Upper lobe of left lung (tissue), 4 donors: Measurements from ENCODE around the gene TBX6.

Source experiments
- POLR2A ChIP-seq, 4 donors: fragments of 450-650 bp; IDR thresholded peaks; one replicate each; pipeline ENCODE4 v1.5.1; 2016 to 2017; ENCODE audit warnings: antibody characterized with exemption in 4 of 4, mild to moderate bottlenecking in 2 of 4
- TF ChIP-seq, protein P1 (sequence below), 6 experiments: fragments of 450-650 bp in 4 of 6; fragments of 200-600 bp in 2 of 6; sonication (generic) in 2 of 6; IDR thresholded peaks; one replicate each; pipeline ENCODE4 v1.5.1; 2016 to 2019; ENCODE audit warnings: antibody characterized with exemption in 6 of 6

GRCh38 chr16:30085820-30086219 is 5.9 kb downstream of the TBX6 start:
- TF ChIP-seq, protein P1, sequence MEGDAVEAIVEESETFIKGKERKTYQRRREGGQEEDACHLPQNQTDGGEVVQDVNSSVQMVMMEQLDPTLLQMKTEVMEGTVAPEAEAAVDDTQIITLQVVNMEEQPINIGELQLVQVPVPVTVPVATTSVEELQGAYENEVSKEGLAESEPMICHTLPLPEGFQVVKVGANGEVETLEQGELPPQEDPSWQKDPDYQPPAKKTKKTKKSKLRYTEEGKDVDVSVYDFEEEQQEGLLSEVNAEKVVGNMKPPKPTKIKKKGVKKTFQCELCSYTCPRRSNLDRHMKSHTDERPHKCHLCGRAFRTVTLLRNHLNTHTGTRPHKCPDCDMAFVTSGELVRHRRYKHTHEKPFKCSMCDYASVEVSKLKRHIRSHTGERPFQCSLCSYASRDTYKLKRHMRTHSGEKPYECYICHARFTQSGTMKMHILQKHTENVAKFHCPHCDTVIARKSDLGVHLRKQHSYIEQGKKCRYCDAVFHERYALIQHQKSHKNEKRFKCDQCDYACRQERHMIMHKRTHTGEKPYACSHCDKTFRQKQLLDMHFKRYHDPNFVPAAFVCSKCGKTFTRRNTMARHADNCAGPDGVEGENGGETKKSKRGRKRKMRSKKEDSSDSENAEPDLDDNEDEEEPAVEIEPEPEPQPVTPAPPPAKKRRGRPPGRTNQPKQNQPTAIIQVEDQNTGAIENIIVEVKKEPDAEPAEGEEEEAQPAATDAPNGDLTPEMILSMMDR (IDR thresholded peaks at IDR 0.05): no peak
- TF ChIP-seq POLR2A (IDR thresholded peaks at IDR 0.05): no peak
